Adrenal gland (tissue), 12 donors: ENCODE measurements around the gene TEX44. TPM values are rescaled to one million over a fixed set of nuclear protein-coding genes. Genes with fewer than 3 reads are reported as not detected.

Experiments
- DNase-seq, 7 donors: peaks; one replicate each; pipeline ENCODE4 v3.0.0-alpha.2; 2019 to 2020
- H3K27ac ChIP-seq, 5 donors: fragments of 200-600 bp; sonication (generic) in 4 of 5; 1 replicate in 3 of 5; 2 replicates in 2 of 5; pipeline versions ENCODE4 v1.5.1 to v1.8.0; 2016 to 2020; ENCODE audit warnings: mild to moderate bottlenecking in 1 of 5
- H3K27me3 ChIP-seq: fragments of 200-600 bp; 2 replicates; pipeline ENCODE4 v1.8.0; 2021
- H3K36me3 ChIP-seq, 2 donors: fragments of 200-600 bp; replicated peaks in 1 of 2; 1 replicate in 1 of 2; 2 replicates in 1 of 2; pipeline versions ENCODE4 v1.5.1 to v1.8.0; 2018 to 2022
- H3K4me1 ChIP-seq, 2 donors: fragments of 200-600 bp; replicated peaks in 1 of 2; 1 replicate in 1 of 2; 2 replicates in 1 of 2; pipeline versions ENCODE4 v1.5.1 to v1.8.0; 2018 to 2021
- H3K4me3 ChIP-seq, 4 donors: fragments of 200-600 bp; sonication (generic) in 3 of 4; one replicate each; pipeline ENCODE4 v1.5.1; 2016 to 2018
- H3K9me3 ChIP-seq, 3 donors: fragments of 200-600 bp; sonication (generic) in 1 of 3; replicated peaks in 1 of 3; 1 replicate in 2 of 3; 2 replicates in 1 of 3; pipeline versions ENCODE4 v1.5.1 to v1.8.0; 2016 to 2021
- POLR2A ChIP-seq, 2 donors: fragments of 450-650 bp; IDR thresholded peaks; one replicate each; pipeline ENCODE4 v1.6.1; 2017; ENCODE audit warnings: antibody characterized with exemption in 2 of 2, mild to moderate bottlenecking in 2 of 2, moderate library complexity in 1 of 2
- WGBS, 4 donors: extraction: QIAGEN DNeasy Blood & Tissue Kit in 2 of 4; methylation state at CpG; one replicate each; pipeline versions ENCODE4 v1.1.5 to v1.1.7; 2013 to 2017; 5-methylcytosine and 5-hydroxymethylcytosine counted together
- intact Hi-C, 2 donors: fragments of 100-400 bp; cut with DNase I; formaldehyde crosslinking; loops; one replicate each; pipeline versions ENCODE4 v1.14.1 to v1.15.0; 2022 to 2023
- polyA plus RNA-seq, 3 donors: library from polyadenylated mRNA; stranded (reverse); fragments of 200-250 nt in 2 of 3; fragments of 350-450 nt in 1 of 3; fragmentation: Illumina TruSeq in 1 of 3; extraction: RNeasy Lipid Tissue Mini Kit (QIAGEN cat#74804) in 1 of 3; gene quantifications; one replicate each; pipeline ENCODE4 v1.2.3, GENCODE V29; 2013 to 2014
- total RNA-seq, 9 donors: library from RNA; depleted of rRNA in 4 of 9; stranded (reverse); fragments of >200 nt in 4 of 9; fragments of 120-200 nt in 1 of 9; fragmentation: NEBNext Ultra II Directional in 1 of 9; extraction: Animal tissue kit (Norgen Biotek cat#: 25700) in 1 of 9; gene quantifications; one replicate each; pipeline versions ENCODE4 v1.1.0 to v1.2.4, GENCODE V29; 2013 to 2023
- TF ChIP-seq, protein P1 (sequence below), 6 experiments: fragments of 450-650 bp in 4 of 6; fragments of 200-600 bp in 2 of 6; sonication (generic) in 1 of 6; IDR thresholded peaks; 1 replicate in 5 of 6; 2 replicates in 1 of 6; pipeline versions ENCODE4 v1.5.1 to v1.8.0; 2016 to 2021; ENCODE audit warnings: antibody characterized with exemption in 6 of 6, mild to moderate bottlenecking in 2 of 6, moderate library complexity in 1 of 6
- donor health status: healthy with polysubstance abuse.
- donor health status: Bipolar disorder and iron deficiency.
- donor health status: DM: yes; HTN: yes; CAD: no.
- donor health status: DM: no; HTN: no; CAD: no.
- donor health status: DM: no; HTN: no; CAD: no.
- donor health status: DM: yes; HTN: yes; CAD: no.

The TEX44 gene
- total and polyA plus RNA-seq, 12 donors = not detected

DNA sequence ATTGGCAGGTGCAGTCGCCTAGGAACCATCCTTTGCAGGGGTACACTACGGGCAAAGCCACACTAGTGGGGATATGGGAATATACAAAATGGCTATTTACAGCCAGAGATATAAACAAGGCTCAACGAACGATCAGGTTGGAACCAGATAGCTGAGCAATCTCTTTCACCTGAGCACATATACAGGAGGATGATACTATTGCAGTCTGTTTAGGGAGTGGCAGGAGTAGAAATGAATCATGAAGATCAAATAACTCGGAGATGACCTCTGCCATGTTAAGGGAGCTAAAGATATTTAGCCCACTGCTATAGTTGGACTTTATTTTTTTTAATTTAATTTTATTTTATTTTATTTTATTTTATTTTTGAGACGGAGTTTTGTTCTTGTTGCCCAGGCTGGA is 33.8 kb downstream of the TEX44 start:
- peaks cover 0 to 12% of the 10 kb centered on the region in 2 donors for H3K4me1 ChIP-seq
- H3K27me3 ChIP-seq = no peaks in the 10 kb centered on the region
- no peaks in the 10 kb centered on the region for H3K36me3 ChIP-seq
- H3K4me3 ChIP-seq = no peak overlapping the region
- H3K9me3 ChIP-seq = no peaks in the 10 kb centered on the region
- 81 to 94% (median 92%) methylated on average over 6 of the region's 6 CpGs for WGBS, 4 donors
- H3K27ac ChIP-seq = no peak overlapping the region
- DNase-seq = no peak
- no peak for TF ChIP-seq POLR2A (IDR thresholded peaks at IDR 0.05)
- TF ChIP-seq, protein P1, sequence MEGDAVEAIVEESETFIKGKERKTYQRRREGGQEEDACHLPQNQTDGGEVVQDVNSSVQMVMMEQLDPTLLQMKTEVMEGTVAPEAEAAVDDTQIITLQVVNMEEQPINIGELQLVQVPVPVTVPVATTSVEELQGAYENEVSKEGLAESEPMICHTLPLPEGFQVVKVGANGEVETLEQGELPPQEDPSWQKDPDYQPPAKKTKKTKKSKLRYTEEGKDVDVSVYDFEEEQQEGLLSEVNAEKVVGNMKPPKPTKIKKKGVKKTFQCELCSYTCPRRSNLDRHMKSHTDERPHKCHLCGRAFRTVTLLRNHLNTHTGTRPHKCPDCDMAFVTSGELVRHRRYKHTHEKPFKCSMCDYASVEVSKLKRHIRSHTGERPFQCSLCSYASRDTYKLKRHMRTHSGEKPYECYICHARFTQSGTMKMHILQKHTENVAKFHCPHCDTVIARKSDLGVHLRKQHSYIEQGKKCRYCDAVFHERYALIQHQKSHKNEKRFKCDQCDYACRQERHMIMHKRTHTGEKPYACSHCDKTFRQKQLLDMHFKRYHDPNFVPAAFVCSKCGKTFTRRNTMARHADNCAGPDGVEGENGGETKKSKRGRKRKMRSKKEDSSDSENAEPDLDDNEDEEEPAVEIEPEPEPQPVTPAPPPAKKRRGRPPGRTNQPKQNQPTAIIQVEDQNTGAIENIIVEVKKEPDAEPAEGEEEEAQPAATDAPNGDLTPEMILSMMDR (IDR thresholded peaks at IDR 0.05) = no peak
- intact Hi-C loops = no loop called here

DNA sequence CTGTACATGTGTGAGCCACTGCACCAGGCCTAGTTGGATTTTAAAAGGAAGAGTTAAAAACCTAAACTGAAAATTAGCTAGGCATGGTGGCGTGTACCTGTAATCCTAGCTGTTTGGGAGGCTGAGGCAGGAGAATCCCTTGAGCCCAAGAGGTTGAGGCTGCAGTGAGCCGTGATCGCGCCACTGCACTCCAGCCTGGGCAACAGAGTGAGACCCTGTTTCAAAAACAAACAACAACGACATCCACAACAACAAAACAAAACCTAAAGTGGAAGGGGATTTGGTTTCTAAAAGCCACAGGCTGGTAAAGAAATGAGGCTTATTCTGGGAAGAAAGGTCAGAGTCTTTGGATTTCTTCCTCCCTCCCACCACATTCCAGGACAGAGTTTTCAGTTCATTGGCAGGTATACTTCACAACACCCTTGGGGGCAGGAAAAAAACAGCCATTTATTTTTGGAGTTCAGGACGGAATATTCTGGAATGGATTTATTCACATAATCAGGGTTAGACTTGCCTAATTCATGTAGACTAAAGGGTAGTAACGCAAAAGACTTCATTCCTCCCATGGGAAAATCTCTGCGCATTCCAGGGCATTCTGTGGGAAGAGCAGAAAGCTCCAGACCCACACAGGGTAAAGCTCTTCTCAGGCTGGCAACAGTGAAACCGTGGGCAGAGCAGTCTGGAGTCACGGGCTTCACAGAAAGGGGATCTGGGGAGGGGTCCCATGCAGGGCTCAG is 34.9 kb downstream of the TEX44 start:
- TF ChIP-seq POLR2A (IDR thresholded peaks at IDR 0.05) = no peak
- TF ChIP-seq, protein P1 (IDR thresholded peaks at IDR 0.05) = no peak
- no peaks in the 10 kb centered on the region for H3K27me3 ChIP-seq
- H3K4me1 ChIP-seq = peaks cover 0 to 12% of the 10 kb centered on the region in 2 donors
- no peaks in the 10 kb centered on the region for H3K9me3 ChIP-seq
- H3K4me3 ChIP-seq = no peak overlapping the region
- peak overlapping the region in 4 of 5 donors; percentile 57 to 85 (median 70) for H3K27ac ChIP-seq
- H3K36me3 ChIP-seq = no peaks in the 10 kb centered on the region
- 60 to 68% (median 63%) methylated on average over 7 to 10 of the region's 10 CpGs for WGBS, 4 donors
- intact Hi-C loops = no loop called here
- DNase-seq = no peak

DNA sequence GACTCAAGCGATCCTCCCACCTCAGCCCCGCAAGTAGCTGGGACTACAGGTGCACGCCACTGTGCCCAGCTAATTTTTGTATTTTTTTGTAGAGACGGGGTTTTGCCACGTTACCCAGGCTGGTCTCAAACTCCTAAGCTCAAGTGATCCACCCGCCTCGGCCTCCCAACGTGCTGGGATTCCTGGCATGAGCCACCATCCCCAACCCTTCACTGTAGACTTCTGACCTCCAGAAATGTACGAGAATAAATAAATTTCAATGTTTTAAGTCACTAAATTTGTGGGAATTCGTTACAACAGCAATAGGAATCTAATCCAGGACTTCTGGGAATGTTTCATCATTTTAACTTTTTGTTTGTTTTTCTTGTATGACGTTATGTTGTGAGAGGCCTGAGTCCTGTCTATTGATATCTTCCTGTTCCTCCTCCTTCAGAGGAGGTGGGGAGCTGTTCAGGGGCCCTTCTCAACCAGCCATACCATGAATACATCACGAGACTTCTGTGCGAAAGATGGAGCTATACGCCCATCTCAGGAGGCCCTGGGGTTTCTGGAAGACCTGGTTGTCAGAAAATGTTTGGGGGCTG is 40.0 kb downstream of the TEX44 start:
- TF ChIP-seq, protein P1 (IDR thresholded peaks at IDR 0.05) = no peak
- TF ChIP-seq POLR2A (IDR thresholded peaks at IDR 0.05) = no peak
- H3K36me3 ChIP-seq = no peaks in the 10 kb centered on the region
- no peaks in the 10 kb centered on the region for H3K27me3 ChIP-seq
- WGBS, 4 donors = 72 to 87% (median 83%) methylated on average over 13 to 14 of the region's 14 CpGs
- peak overlapping the region in 1 of 5 donors; percentile 75 for H3K27ac ChIP-seq
- intact Hi-C loops = no loop called here
- DNase-seq = no peak
- H3K4me1 ChIP-seq = peaks cover 0 to 8% of the 10 kb centered on the region in 2 donors
- H3K9me3 ChIP-seq = no peaks in the 10 kb centered on the region
- H3K4me3 ChIP-seq = no peak overlapping the region

DNA sequence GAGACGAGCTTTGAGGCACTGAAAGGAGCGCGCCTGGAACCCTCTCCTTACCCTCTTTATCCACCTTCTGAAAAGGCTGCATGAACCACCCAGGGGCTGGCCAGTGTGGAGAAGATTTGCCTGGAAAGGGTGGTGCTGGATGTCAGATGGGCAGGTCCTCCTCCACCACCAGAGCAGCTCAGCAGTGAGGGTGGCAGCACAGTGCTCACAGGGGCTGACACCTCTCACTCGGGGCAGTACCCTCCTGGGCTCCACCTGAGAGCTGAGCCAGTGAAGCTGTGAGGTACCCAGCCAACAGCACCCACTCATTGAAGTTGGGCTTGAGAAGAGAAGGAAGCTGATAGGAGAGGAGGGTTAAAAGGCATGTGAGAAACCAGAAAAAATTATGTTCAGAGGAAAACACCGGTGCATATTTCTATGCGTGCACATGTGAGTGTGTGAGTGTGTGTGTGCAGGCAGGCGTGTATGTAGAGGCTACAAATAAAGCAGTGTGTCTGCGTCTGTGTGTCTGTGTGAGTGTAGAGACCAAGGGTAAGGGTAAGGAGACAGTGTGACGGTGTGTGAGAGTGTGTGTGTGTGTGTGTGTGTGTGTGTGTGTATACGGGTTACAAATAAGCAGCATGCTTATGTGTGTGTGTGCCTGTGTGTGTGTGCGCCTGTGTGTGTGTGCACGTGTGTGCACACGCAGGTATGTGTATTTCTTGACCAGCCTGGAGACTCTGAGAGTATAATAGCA is 40.7 kb downstream of the TEX44 start:
- Histone ChIP-seq H3K9me3 (no peaks in the 10 kb centered on the region), H3K4me1 (peaks cover 0 to under 1% of the 10 kb centered on the region in 2 donors), H3K27me3 (no peaks in the 10 kb centered on the region), H3K4me3 (no peak overlapping the region), H3K27ac (peak overlapping the region in 1 of 5 donors; percentile 68), H3K36me3 (no peaks in the 10 kb centered on the region)
- TF ChIP-seq, protein P1 (IDR thresholded peaks at IDR 0.05) = no peak
- TF ChIP-seq POLR2A (IDR thresholded peaks at IDR 0.05) = no peak
- intact Hi-C loops = no loop called here
- DNase-seq = no peak
- WGBS, 4 donors = 87 to 89% (median 88%) methylated on average over 12 to 13 of the region's 13 CpGs
